Transverse colon (tissue), 4 donors: ENCODE results near the gene PADI4. TPM values are rescaled to one million over a fixed set of nuclear protein-coding genes. Genes with fewer than 3 reads are reported as not detected.

Experiments used
- DNase-seq: peaks from one replicate; pipeline ENCODE4 v3.0.0-alpha.2; 2019
- H3K27ac ChIP-seq, 4 donors: fragments of 200-600 bp; sonication (generic); 2 replicates each; pipeline ENCODE4 v1.5.1; 2016 to 2018; ENCODE audit warnings: inconsistent platforms in 4 of 4
- H3K27me3 ChIP-seq: fragments of 200-600 bp; sonication (generic); 2 replicates; pipeline ENCODE4 v1.5.1; 2017; ENCODE audit warnings: inconsistent platforms
- H3K36me3 ChIP-seq, 4 donors: fragments of 200-600 bp; sonication (generic); 2 replicates each; pipeline ENCODE4 v1.5.1; 2017 to 2019; ENCODE audit warnings: inconsistent platforms in 4 of 4
- H3K4me1 ChIP-seq, 4 donors: fragments of 200-600 bp; sonication (generic); 2 replicates each; pipeline ENCODE4 v1.5.1; 2017 to 2020; ENCODE audit warnings: inconsistent platforms in 4 of 4
- H3K4me3 ChIP-seq, 4 donors: fragments of 200-600 bp; sonication (generic); 1 replicate in 1 of 4; 2 replicates in 3 of 4; pipeline versions ENCODE4 v1.5.1 to v1.6.1; 2017 to 2019; ENCODE audit warnings: inconsistent platforms in 4 of 4
- H3K9me3 ChIP-seq, 2 donors: fragments of 200-600 bp; sonication (generic); 2 replicates each; pipeline ENCODE4 v1.5.1; 2017 to 2019; ENCODE audit warnings: inconsistent platforms in 2 of 2
- CTCF ChIP-seq, 5 experiments: fragments of 200-600 bp in 3 of 5; fragments of 450-650 bp in 2 of 5; sonication (generic) in 3 of 5; IDR thresholded peaks; 1 replicate in 2 of 5; 2 replicates in 3 of 5; pipeline ENCODE4 v1.5.1; 2016 to 2017; ENCODE audit warnings: antibody characterized with exemption in 5 of 5, inconsistent platforms in 3 of 5, mild to moderate bottlenecking in 2 of 5, moderate library complexity in 1 of 5
- EP300 ChIP-seq: sonication (generic); formaldehyde crosslinking; IDR thresholded peaks from one replicate; pipeline ENCODE4 v1.6.1; 2017; ENCODE audit warnings: antibody characterized with exemption, low read depth
- POLR2A ChIP-seq: fragments of 450-650 bp; IDR thresholded peaks from one replicate; pipeline ENCODE4 v1.6.1; 2016; ENCODE audit warnings: antibody characterized with exemption, mild to moderate bottlenecking, moderate library complexity
- POLR2AphosphoS5 ChIP-seq, 3 donors: sonication (generic); formaldehyde crosslinking; IDR thresholded peaks; one replicate each; pipeline ENCODE4 v1.6.1; 2016; ENCODE audit warnings: antibody characterized with exemption in 3 of 3
- WGBS, 2 donors: methylation state at CpG; one replicate each; pipeline ENCODE4 v1.1.5; 2018; ENCODE audit warnings: low coverage in 1 of 2; 5-methylcytosine and 5-hydroxymethylcytosine counted together
- in situ Hi-C, 4 donors: fragments of 200-750 bp; cut with MboI; loops; one replicate each; pipeline versions ENCODE4 v1.15.0 to v1.15.1; 2017; ENCODE audit warnings: low sequenced_read_pairs in 3 of 4, low pct_ligation_motif_present in 1 of 4, low pct_unique_long_range_greater_than_20kb in 1 of 4
- intact Hi-C: fragments of 100-400 bp; cut with DNase I; formaldehyde crosslinking; loops from one replicate; pipeline ENCODE4 v1.15.1; 2023; ENCODE audit warnings: low total_unique reads
- total RNA-seq, 4 donors: library from RNA; depleted of rRNA; stranded (reverse); fragments of >200 nt; gene quantifications; one replicate each; pipeline ENCODE4 v1.1.0, GENCODE V29; 2016

PADI4 gene
- total RNA-seq, 4 donors from 2014 or later: not detected

GRCh38 chr1:17278996-17279830, 28.8 kb upstream of the PADI4 start:
- TF ChIP-seq POLR2A: no peak
- TF ChIP-seq POLR2AphosphoS5 (IDR thresholded peaks at IDR 0.05): no peak
- no peak for TF ChIP-seq EP300
- no peak for TF ChIP-seq CTCF (IDR thresholded peaks at IDR 0.05)
- H3K27ac ChIP-seq: no peak overlapping the region
- peaks cover 24% of the 10 kb centered on the region for H3K27me3 ChIP-seq
- H3K9me3 ChIP-seq: no peaks in the 10 kb centered on the region
- intact Hi-C loops: no loop called here
- DNase-seq: no peak
- no peaks in the 10 kb centered on the region for H3K36me3 ChIP-seq
- WGBS, 2 donors: 82% methylated on average over 14 of the region's 14 CpGs; no CpG with 5 or more reads in 1 of the 2 donors
- H3K4me1 ChIP-seq: no peaks in the 10 kb centered on the region
- in situ Hi-C loops: no loop called here
- H3K4me3 ChIP-seq: no peak overlapping the region

DNA sequence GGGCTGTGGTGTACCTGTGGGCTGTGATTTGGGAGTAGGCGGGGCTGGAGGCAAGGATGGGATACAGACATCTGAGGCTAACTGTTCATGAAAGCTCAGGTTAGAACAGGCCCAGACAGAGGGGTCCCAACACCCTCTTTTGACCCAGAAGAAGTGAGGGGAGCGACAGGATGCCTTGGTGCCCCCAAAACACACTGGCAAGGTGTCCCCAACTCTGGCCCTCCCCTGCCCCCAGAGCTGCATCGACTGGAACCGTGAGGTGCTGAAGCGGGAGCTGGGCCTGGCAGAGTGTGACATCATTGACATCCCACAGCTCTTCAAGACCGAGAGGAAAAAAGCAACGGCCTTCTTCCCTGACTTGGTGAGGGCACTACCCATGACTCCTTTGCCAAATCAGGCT, 27.6 kb upstream of the PADI4 start:
- DNase-seq: no peak
- H3K27ac ChIP-seq: no peak overlapping the region
- H3K9me3 ChIP-seq: no peaks in the 10 kb centered on the region
- in situ Hi-C loops (no loop called here), intact Hi-C loops (no loop called here)
- no peaks in the 10 kb centered on the region for H3K36me3 ChIP-seq
- 86% methylated on average over 6 of the region's 7 CpGs; no CpG with 5 or more reads in 1 of the 2 donors for WGBS, 2 donors
- H3K4me1 ChIP-seq: no peaks in the 10 kb centered on the region
- H3K27me3 ChIP-seq: peaks cover 27% of the 10 kb centered on the region
- no peak overlapping the region for H3K4me3 ChIP-seq
- no peak for TF ChIP-seq POLR2AphosphoS5 (IDR thresholded peaks at IDR 0.05)
- no peak for TF ChIP-seq EP300
- TF ChIP-seq CTCF (IDR thresholded peaks at IDR 0.05): no peak
- no peak for TF ChIP-seq POLR2A

DNA sequence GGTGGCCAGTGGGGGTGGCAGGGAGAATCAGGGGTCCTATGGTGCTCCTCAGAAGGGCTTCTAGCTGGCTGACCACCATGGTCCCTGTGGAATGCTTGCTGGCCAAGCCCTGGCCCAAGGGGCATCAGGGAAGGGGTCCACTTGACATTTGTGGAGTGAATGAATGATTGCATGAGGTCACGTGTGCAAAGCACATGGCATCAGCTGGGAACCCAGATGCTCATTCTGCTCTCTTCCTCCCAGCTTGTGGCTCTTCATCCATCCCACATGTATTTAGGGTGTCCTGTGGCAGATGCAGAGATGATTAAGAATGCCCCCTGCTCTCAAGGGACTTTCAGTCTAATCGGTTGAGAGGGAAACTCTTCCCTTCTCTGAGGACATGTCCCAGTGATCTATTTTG, 27.1 kb upstream of the PADI4 start:
- Histone ChIP-seq H3K9me3 (no peaks in the 10 kb centered on the region), H3K27me3 (peaks cover 28% of the 10 kb centered on the region), H3K4me3 (no peak overlapping the region), H3K36me3 (no peaks in the 10 kb centered on the region), H3K4me1 (no peaks in the 10 kb centered on the region), H3K27ac (no peak overlapping the region)
- in situ Hi-C loops: no loop called here
- no peak for DNase-seq
- no peak for TF ChIP-seq CTCF (IDR thresholded peaks at IDR 0.05)
- TF ChIP-seq EP300: no peak
- TF ChIP-seq POLR2AphosphoS5 (IDR thresholded peaks at IDR 0.05): no peak
- TF ChIP-seq POLR2A: no peak
- intact Hi-C loops: no loop called here
- 75 to 100% methylated on average over 1 to 2 of the region's 2 CpGs for WGBS, 2 donors

DNA sequence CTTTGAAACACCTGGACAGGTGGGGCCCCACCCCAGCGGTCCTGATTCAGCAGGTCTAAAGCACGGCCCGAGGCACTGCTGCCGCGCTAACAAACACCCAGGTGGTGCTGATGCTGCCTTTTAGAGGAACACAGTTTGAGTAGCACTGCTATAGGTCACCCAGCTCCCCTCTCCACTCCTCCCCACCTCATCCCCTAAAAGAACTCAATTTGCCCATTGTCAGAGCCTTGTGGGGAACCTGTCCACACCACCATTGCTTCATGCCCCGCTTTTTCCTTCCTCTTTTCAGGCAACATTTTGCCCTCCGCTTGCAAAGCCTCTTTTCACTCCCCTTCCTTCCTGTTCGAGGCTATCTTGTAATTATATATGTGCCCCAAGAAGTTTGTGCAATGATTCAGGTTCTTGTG, 26.2 kb upstream of the PADI4 start:
- Histone ChIP-seq H3K36me3 (no peaks in the 10 kb centered on the region), H3K4me3 (no peak overlapping the region), H3K27ac (no peak overlapping the region), H3K9me3 (no peaks in the 10 kb centered on the region), H3K4me1 (no peaks in the 10 kb centered on the region), H3K27me3 (peaks cover 28% of the 10 kb centered on the region)
- no peak for TF ChIP-seq POLR2AphosphoS5 (IDR thresholded peaks at IDR 0.05)
- TF ChIP-seq EP300: no peak
- TF ChIP-seq POLR2A: no peak
- TF ChIP-seq CTCF (IDR thresholded peaks at IDR 0.05): no peak
- intact Hi-C loops (no loop called here), in situ Hi-C loops (no loop called here)
- DNase-seq: no peak
- 36 to 44% methylated on average over 3 to 8 of the region's 8 CpGs for WGBS, 2 donors
